DOHH2 (cell line): ENCODE data around the gene HID1.

Experiments
- CTCF ChIP-seq: fragments of 200-600 bp; sonication (generic); IDR thresholded peaks from one replicate; pipeline ENCODE4 v1.5.1; 2014; ENCODE audit warnings: antibody characterized with exemption, mild to moderate bottlenecking, low read depth, low read length; ENCODE audit not compliant: poor library complexity, severe bottlenecking
- EZH2phosphoT487 ChIP-seq: fragments of 200-600 bp; sonication (generic); IDR thresholded peaks from 2 replicates; pipeline ENCODE4 v1.6.1; 2017; ENCODE audit warnings: borderline replicate concordance, mild to moderate bottlenecking, antibody characterized with exemption, low read length, moderate library complexity, mixed read lengths

GRCh38 chr17:74945543-74945942 is 27.0 kb downstream of the HID1 start:
- TF ChIP-seq CTCF, result no peak
- no peak for TF ChIP-seq EZH2phosphoT487
